Stimulated activated naive CD4-positive, alpha-beta T cell (primary cell): ENCODE results near the gene TTC8.

Source experiments
- DNase-seq, 6 experiments: peaks; one replicate each; lab custom pipeline; 2025; lab: John Stamatoyannopoulos, UW

Gene TTC8

DNA sequence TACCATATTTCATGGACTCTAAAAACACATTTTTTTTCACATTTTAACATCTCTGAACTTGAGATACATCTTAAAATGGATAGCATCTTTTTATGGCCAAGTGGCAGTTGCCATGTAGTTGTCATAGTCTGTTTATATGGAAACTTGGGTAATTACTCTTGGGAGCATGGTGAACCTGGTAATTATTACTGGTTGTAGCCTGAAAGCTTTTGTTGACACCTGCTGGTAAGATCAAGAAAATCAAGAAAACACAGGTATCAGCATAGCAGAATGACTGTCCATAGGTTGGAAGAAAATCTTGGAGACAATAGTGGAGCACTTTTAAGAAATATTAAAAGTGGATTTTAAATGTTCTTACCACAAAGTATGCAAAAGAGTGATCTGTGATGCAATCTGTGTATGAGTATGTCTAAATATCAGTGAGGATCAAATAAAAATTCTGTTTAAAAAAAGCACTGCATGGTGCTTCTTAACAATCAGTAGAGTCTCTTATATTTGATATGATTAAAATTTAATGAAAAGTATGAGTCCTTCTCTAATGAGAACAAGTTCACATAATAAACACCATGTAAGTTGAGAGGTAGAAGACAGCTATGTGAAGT, 44.2 kb downstream of the TTC8 start:
- peak in 3 of 6 experiments; percentile 0 to 8 (median 3) for DNase-seq

DNA sequence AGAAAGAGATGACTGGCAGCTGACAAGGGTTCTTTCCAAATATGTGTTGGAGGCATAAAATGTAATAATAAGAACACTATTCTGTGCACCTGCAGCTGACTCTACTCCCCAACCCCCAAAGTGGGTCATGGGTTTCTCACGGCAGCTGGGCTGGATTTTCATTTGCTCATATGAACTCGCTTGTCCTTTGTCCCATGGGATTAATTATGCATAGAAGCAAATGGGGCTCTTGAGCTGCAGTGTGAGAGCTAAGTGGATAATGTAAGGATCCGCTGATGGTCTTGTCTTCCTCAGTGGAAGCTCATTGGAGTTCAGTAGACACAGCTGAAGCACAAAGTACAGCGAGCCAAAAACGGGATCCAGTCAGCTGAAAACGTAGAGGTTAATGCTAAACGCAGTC, 46.3 kb downstream of the TTC8 start:
- DNase-seq = no peak

DNA sequence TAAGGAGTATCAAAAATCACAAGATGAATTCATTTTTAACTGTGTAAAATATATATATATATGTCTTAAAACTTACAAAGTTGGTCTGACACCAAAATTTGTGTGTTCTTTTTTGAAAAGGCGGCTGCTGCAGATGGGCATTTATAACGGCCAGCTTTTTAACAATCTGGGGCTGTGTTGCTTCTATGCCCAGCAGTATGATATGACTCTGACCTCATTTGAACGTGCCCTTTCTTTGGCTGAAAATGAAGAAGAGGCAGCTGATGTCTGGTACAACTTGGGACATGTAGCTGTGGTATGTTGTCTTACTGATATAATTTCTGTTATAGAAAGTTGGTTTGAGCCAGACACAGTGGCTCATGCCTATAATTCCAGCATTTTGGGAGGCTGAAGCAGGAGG, 47.0 kb downstream of the TTC8 start:
- DNase-seq = no peak

- DNase-seq = no peak
These were observed 48.5 kb downstream of the TTC8 start for GRCh38 chr14:88872976-88873375.

DNA sequence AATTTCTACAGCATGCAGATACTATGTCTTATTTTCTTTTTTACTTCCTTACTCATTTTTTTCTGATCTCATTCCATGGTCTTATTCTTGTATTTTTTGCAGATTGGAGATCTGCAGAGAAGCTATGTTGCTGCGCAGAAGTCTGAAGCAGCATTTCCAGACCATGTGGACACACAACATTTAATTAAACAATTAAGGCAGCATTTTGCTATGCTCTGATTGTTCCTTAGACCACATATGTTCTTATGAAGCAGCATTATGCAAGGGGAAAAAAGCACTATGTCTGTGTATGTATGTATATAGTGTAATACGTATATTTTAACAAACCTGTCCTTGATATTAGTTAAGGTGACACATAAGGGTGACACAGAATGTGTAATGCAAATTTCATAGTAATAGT, 52.7 kb downstream of the TTC8 start:
- DNase-seq = no peak

DNA sequence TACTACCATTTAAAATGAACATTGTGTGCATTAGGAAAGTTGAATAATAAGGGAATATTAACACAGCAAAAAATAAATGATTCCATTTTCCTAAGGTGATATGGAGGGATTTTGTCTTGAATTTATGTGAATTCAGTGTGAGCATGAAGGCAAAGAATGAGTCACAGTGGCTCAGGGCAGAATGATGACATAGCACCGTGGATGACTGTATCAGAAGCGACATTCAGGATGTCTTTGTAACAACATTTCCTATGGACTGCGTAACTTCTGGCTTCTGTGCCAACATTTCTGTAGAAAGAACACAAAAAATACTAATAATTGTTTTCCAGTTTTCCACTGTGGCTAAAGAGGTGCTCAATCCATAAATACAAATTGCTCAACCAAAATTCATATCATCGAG, 54.6 kb downstream of the TTC8 start:
- DNase-seq = no peak

DNA sequence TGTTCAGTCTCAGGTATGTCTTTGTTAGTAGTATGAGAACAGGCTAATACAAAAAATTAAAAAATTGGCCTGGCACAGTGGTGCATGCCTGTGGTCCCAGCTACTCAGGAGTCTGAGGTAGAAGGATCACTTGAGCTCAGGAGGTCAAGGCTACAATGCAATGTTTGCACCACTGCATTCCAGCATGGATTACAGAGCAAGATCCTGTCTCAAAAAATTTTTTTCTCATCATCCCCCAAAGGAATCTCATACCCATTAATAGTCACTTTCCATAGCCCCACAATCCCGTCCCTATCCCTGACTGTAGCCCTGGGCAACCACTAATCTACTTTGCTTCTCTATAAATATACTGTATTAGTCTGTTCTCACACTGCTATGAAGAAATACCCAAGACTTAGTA, 57.8 kb downstream of the TTC8 start:
- DNase-seq = no peak

DNA sequence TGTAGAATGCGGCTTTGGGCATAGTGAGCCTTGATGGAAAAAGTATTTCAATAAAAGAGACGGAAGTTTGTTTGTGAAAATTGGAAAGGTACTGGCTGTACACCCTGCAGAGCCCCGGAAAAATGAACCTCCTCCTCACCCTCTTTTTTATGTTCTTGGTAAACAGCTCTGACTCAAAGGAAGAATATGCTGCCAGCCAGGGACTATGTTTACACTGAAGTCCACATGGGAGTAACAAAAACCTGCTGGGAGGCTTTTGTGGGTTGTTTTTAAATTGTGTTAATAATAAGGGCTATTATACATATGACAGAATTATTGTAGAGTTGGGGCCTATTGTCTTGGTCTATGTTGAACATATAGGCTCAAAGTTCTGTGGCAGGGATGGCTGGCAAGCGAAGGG, 70.7 kb downstream of the TTC8 start:
- no peak for DNase-seq

GRCh38 chr14:88901189-88901588, 76.7 kb downstream of the TTC8 start:
- no peak for DNase-seq

GRCh38 chr14:88901991-88902390, 77.5 kb downstream of the TTC8 start:
- DNase-seq = no peak

- no peak for DNase-seq
These were observed 78.4 kb downstream of the TTC8 start for GRCh38 chr14:88902850-88903249.

DNA sequence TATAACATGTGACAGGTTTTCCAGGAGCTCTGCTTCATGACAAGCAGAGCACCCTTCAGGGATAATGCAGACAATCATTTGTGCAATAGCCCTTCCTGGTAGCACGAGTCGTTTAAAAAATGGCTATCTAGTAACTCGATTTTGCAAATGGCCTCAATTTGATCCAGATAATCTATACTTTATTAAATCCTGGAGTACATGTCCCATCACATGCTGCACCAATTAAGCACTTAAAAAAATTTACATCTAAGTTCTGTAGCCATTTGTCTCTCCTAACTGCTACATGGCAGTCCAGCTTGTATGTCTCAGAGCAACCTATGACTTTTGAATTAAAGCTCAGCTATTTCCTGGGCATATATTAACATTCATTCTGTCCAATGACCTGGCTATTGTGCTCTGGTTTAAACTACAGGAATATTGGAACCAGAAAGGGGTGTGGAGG, 79.8 kb downstream of the TTC8 start:
- no peak for DNase-seq

GRCh38 chr14:88904864-88905263, 80.4 kb downstream of the TTC8 start:
- DNase-seq = no peak

DNA sequence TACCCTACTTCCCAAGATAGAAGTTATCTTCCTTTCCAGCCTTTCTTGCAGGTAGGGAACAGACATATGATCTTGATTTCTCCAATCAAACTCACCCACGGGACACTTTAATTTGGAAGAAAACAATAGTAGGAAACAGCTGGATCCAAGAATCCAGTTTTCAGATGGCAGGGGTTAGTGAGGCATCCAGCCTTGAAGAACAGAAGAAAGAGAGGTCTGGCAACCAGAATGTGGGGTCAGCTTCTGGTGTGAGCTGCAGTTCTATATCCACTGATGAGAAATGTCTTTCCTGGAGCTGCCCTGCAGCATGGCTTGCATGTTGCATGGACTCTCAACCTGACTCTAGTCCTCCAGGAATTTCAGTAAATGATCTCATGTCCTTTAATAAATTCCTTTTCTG, 83.8 kb downstream of the TTC8 start:
- DNase-seq = no peak

- no peak for DNase-seq
These were observed 85.9 kb downstream of the TTC8 start for GRCh38 chr14:88910386-88910785.

DNA sequence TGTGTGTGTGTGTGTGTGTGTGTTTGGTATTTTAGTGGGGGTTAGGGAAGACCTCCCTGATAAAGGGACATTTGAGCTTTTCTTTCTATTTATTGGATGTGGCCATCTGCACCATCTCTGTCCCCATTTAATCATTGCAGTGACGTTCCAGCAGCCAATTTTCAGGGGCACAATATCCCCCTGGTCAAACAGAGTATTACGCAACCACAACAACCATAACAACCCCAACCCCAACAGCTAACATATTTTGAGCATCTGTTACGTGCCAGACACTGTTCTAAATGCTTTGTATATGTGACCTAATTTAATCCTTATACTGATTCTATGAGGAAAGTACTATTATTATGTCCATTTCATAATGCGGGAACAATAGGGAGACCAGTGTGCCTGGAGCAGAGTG, 87.4 kb downstream of the TTC8 start:
- DNase-seq = no peak

GRCh38 chr14:88914956-88915355, 90.5 kb downstream of the TTC8 start:
- no peak for DNase-seq

DNA sequence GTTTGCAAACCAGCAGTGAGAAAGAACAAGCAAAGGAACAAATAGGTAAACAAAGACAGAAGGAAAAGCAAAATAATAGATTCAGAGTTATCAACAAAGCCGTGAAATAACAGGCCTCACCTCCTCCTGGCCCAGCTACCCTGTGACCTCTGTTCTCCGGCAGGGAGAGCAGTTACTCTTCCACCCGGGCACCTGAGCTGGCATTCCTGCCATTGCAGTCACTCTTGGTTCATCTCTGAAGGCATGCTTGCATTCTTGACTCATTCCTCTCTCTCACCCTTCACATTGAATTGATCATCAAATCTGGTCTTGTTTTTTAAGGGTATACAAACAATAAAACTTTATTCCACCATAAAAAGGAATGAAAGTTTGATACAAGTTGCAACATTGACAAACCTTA, 95.1 kb downstream of the TTC8 start:
- DNase-seq = no peak
